ENCODE data around the gene LRPPRC. TPM values are rescaled to one million over a fixed set of nuclear protein-coding genes. Genes with fewer than 3 reads are reported as not detected.

LRPPRC gene
- total RNA-seq, 1 experiment from 2014 or later = 82.7 TPM

GRCh38 chr2:43885132-43885632 is 110.6 kb downstream of the LRPPRC start:
- no peaks in the 10 kb centered on the region for H4K20me1 ChIP-seq (ENCODE audit: insufficient read depth, low read depth, low read length)
- H2AFZ ChIP-seq (ENCODE audit: low read length) = no peak overlapping the region
- no peaks in the 10 kb centered on the region for H3K4me1 ChIP-seq (ENCODE audit: low read length)
- H3K9me2 ChIP-seq (replicated peaks; ENCODE audit: insufficient read depth, low read length) = no peaks in the 10 kb centered on the region
- no peak overlapping the region for H3K4me2 ChIP-seq (ENCODE audit: low read depth, low read length, poor library complexity, severe bottlenecking)
- peak; percentile 36 for DNase-seq
- H3K27me3 ChIP-seq (ENCODE audit: low read length) = no peaks in the 10 kb centered on the region
- no peaks in the 10 kb centered on the region for H3K79me2 ChIP-seq (ENCODE audit: low read length)
- no peak overlapping the region for H3K27ac ChIP-seq (ENCODE audit: low read length)
- no peak overlapping the region for H3K9ac ChIP-seq (ENCODE audit: low read length)
- H3K9me3 ChIP-seq (ENCODE audit: low read length) = no peaks in the 10 kb centered on the region
- no peak overlapping the region for H3K4me3 ChIP-seq (ENCODE audit: low read length)
- peaks cover 21% of the 10 kb centered on the region for H3K36me3 ChIP-seq (ENCODE audit: insufficient read depth, low read length)

- Histone ChIP-seq H3K9me2 (replicated peaks; ENCODE audit: insufficient read depth, low read length) (no peaks in the 10 kb centered on the region), H3K9ac (ENCODE audit: low read length) (no peak overlapping the region), H3K4me3 (ENCODE audit: low read length) (no peak overlapping the region), H3K79me2 (ENCODE audit: low read length) (no peaks in the 10 kb centered on the region), H3K36me3 (ENCODE audit: insufficient read depth, low read length) (peaks cover 17% of the 10 kb centered on the region), H2AFZ (ENCODE audit: low read length) (no peak overlapping the region), H3K4me2 (ENCODE audit: low read depth, low read length, poor library complexity, severe bottlenecking) (no peak overlapping the region), H3K27me3 (ENCODE audit: low read length) (no peaks in the 10 kb centered on the region), H3K27ac (ENCODE audit: low read length) (no peak overlapping the region), H4K20me1 (ENCODE audit: insufficient read depth, low read depth, low read length) (no peaks in the 10 kb centered on the region), H3K9me3 (ENCODE audit: low read length) (no peaks in the 10 kb centered on the region), H3K4me1 (ENCODE audit: low read length) (no peaks in the 10 kb centered on the region)
- no peak for DNase-seq
Observed at GRCh38 chr2:43884689-43885088, 111.1 kb downstream of the LRPPRC start.

GRCh38 chr2:43882312-43882711 is 113.5 kb downstream of the LRPPRC start:
- 0 out of 2 replicates have a peak, but pooled peaks cover 3% of the 10 kb centered on the region for H3K36me3 ChIP-seq (ENCODE audit: insufficient read depth, low read length)
- H4K20me1 ChIP-seq (ENCODE audit: insufficient read depth, low read depth, low read length) = no peaks in the 10 kb centered on the region
- H3K27ac ChIP-seq (ENCODE audit: low read length) = no peak overlapping the region
- DNase-seq = no peak
- H2AFZ ChIP-seq (ENCODE audit: low read length) = no peak overlapping the region
- H3K9me2 ChIP-seq (replicated peaks; ENCODE audit: insufficient read depth, low read length) = no peaks in the 10 kb centered on the region
- no peaks in the 10 kb centered on the region for H3K4me1 ChIP-seq (ENCODE audit: low read length)
- H3K4me2 ChIP-seq (ENCODE audit: low read depth, low read length, poor library complexity, severe bottlenecking) = no peak overlapping the region
- no peaks in the 10 kb centered on the region for H3K27me3 ChIP-seq (ENCODE audit: low read length)
- no peaks in the 10 kb centered on the region for H3K79me2 ChIP-seq (ENCODE audit: low read length)
- no peaks in the 10 kb centered on the region for H3K9me3 ChIP-seq (ENCODE audit: low read length)
- no peak overlapping the region for H3K9ac ChIP-seq (ENCODE audit: low read length)
- H3K4me3 ChIP-seq (ENCODE audit: low read length) = no peak overlapping the region

- H3K79me2 ChIP-seq (ENCODE audit: low read length) = no peaks in the 10 kb centered on the region
- no peaks in the 10 kb centered on the region for H3K4me1 ChIP-seq (ENCODE audit: low read length)
- peak; percentile 32 for DNase-seq
- no peak overlapping the region for H3K27ac ChIP-seq (ENCODE audit: low read length)
- no peak overlapping the region for H3K9ac ChIP-seq (ENCODE audit: low read length)
- no peaks in the 10 kb centered on the region for H3K36me3 ChIP-seq (ENCODE audit: insufficient read depth, low read length)
- H3K9me2 ChIP-seq (replicated peaks; ENCODE audit: insufficient read depth, low read length) = no peaks in the 10 kb centered on the region
- no peak overlapping the region for H3K4me3 ChIP-seq (ENCODE audit: low read length)
- H3K9me3 ChIP-seq (ENCODE audit: low read length) = no peaks in the 10 kb centered on the region
- H2AFZ ChIP-seq (ENCODE audit: low read length) = no peak overlapping the region
- H3K27me3 ChIP-seq (ENCODE audit: low read length) = no peaks in the 10 kb centered on the region
- H3K4me2 ChIP-seq (ENCODE audit: low read depth, low read length, poor library complexity, severe bottlenecking) = no peak overlapping the region
- H4K20me1 ChIP-seq (ENCODE audit: insufficient read depth, low read depth, low read length) = no peaks in the 10 kb centered on the region
Observed at GRCh38 chr2:43880952-43881351, 114.8 kb downstream of the LRPPRC start.

- H3K36me3 ChIP-seq (ENCODE audit: insufficient read depth, low read length) = no peaks in the 10 kb centered on the region
- no peaks in the 10 kb centered on the region for H4K20me1 ChIP-seq (ENCODE audit: insufficient read depth, low read depth, low read length)
- no peak overlapping the region for H2AFZ ChIP-seq (ENCODE audit: low read length)
- H3K27ac ChIP-seq (ENCODE audit: low read length) = no peak overlapping the region
- H3K4me3 ChIP-seq (ENCODE audit: low read length) = no peak overlapping the region
- no peaks in the 10 kb centered on the region for H3K9me3 ChIP-seq (ENCODE audit: low read length)
- H3K4me2 ChIP-seq (ENCODE audit: low read depth, low read length, poor library complexity, severe bottlenecking) = no peak overlapping the region
- H3K9me2 ChIP-seq (replicated peaks; ENCODE audit: insufficient read depth, low read length) = no peaks in the 10 kb centered on the region
- H3K79me2 ChIP-seq (ENCODE audit: low read length) = no peaks in the 10 kb centered on the region
- DNase-seq = no peak
- H3K9ac ChIP-seq (ENCODE audit: low read length) = no peak overlapping the region
- H3K4me1 ChIP-seq (ENCODE audit: low read length) = no peaks in the 10 kb centered on the region
- H3K27me3 ChIP-seq (ENCODE audit: low read length) = no peaks in the 10 kb centered on the region
Observed at GRCh38 chr2:43880471-43880870, 115.3 kb downstream of the LRPPRC start.

- Histone ChIP-seq H3K9ac (ENCODE audit: low read length) (no peak overlapping the region), H3K27me3 (ENCODE audit: low read length) (no peaks in the 10 kb centered on the region), H3K4me3 (ENCODE audit: low read length) (no peak overlapping the region), H3K9me2 (replicated peaks; ENCODE audit: insufficient read depth, low read length) (no peaks in the 10 kb centered on the region), H3K27ac (ENCODE audit: low read length) (no peak overlapping the region), H2AFZ (ENCODE audit: low read length) (no peak overlapping the region), H3K36me3 (ENCODE audit: insufficient read depth, low read length) (no peaks in the 10 kb centered on the region), H3K79me2 (ENCODE audit: low read length) (no peaks in the 10 kb centered on the region), H4K20me1 (ENCODE audit: insufficient read depth, low read depth, low read length) (no peaks in the 10 kb centered on the region), H3K4me1 (ENCODE audit: low read length) (no peaks in the 10 kb centered on the region), H3K4me2 (ENCODE audit: low read depth, low read length, poor library complexity, severe bottlenecking) (no peak overlapping the region), H3K9me3 (ENCODE audit: low read length) (no peaks in the 10 kb centered on the region)
- peak; percentile 15 for DNase-seq
Observed at GRCh38 chr2:43879261-43879660, 116.5 kb downstream of the LRPPRC start.

GRCh38 chr2:43877782-43878464 is 117.9 kb downstream of the LRPPRC start:
- Histone ChIP-seq H3K9me3 (ENCODE audit: low read length) (no peaks in the 10 kb centered on the region), H3K36me3 (ENCODE audit: insufficient read depth, low read length) (no peaks in the 10 kb centered on the region), H3K27me3 (ENCODE audit: low read length) (no peaks in the 10 kb centered on the region), H2AFZ (ENCODE audit: low read length) (no peak overlapping the region), H3K79me2 (ENCODE audit: low read length) (no peaks in the 10 kb centered on the region), H3K9ac (ENCODE audit: low read length) (no peak overlapping the region), H3K9me2 (replicated peaks; ENCODE audit: insufficient read depth, low read length) (no peaks in the 10 kb centered on the region), H3K4me3 (ENCODE audit: low read length) (no peak overlapping the region), H4K20me1 (ENCODE audit: insufficient read depth, low read depth, low read length) (no peaks in the 10 kb centered on the region), H3K4me1 (ENCODE audit: low read length) (no peaks in the 10 kb centered on the region), H3K27ac (ENCODE audit: low read length) (no peak overlapping the region), H3K4me2 (ENCODE audit: low read depth, low read length, poor library complexity, severe bottlenecking) (peak overlapping the region; percentile 10)
- peak; percentile 86 for DNase-seq

GRCh38 chr2:43874776-43875451 is 120.9 kb downstream of the LRPPRC start:
- DNase-seq = no peak
- Histone ChIP-seq H3K4me1 (ENCODE audit: low read length) (no peaks in the 10 kb centered on the region), H3K4me2 (ENCODE audit: low read depth, low read length, poor library complexity, severe bottlenecking) (no peak overlapping the region), H3K4me3 (ENCODE audit: low read length) (no peak overlapping the region), H2AFZ (ENCODE audit: low read length) (no peak overlapping the region), H3K9me2 (replicated peaks; ENCODE audit: insufficient read depth, low read length) (no peaks in the 10 kb centered on the region), H3K27ac (ENCODE audit: low read length) (no peak overlapping the region), H4K20me1 (ENCODE audit: insufficient read depth, low read depth, low read length) (no peaks in the 10 kb centered on the region), H3K9ac (ENCODE audit: low read length) (no peak overlapping the region), H3K27me3 (ENCODE audit: low read length) (no peaks in the 10 kb centered on the region), H3K79me2 (ENCODE audit: low read length) (no peaks in the 10 kb centered on the region), H3K36me3 (ENCODE audit: insufficient read depth, low read length) (no peaks in the 10 kb centered on the region), H3K9me3 (ENCODE audit: low read length) (no peaks in the 10 kb centered on the region)
